ENCODE data around the gene PCSK5.

DNA sequence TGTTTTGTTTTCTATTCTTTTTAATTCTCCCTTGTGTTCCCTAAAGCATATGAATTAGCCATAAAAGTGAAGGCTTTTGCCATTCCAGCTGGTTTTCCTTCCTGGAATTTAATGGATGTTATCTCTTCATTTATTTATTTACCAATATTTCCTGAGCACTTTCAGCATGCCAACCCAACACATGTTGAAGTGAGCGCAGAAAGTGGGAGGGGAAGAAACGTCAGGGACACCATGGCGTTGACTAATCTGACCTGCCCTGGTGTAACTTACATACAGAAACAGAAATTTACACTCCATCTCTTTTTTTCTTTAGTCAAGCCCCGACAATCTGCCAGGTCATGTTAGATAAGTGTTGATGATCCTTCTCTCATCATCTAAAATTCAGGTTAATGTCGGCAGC lies 247.5 kb downstream of the PCSK5 start:
- TF ChIP-seq POLR2A (IDR thresholded peaks at IDR 0.05; ENCODE audit: low read length) (no peak), GATA1 (IDR thresholded peaks at IDR 0.05; ENCODE audit: low read depth, low read length) (no peak)
